ENCODE measurements around the gene USP2.

Gene USP2

GRCh38 chr11:119376197-119376847 is 5.2 kb downstream of the USP2 start:
- FAIRE-seq: no peak
- DNase-seq (ENCODE audit: insufficient read length, low spot score): no peak
- no peak for TF ChIP-seq POLR2A (IDR thresholded peaks at IDR 0.05; ENCODE audit: low read depth, low read length)

GRCh38 chr11:119375337-119376196 is 5.9 kb downstream of the USP2 start:
- no peak for DNase-seq (ENCODE audit: insufficient read length, low spot score)
- no peak for FAIRE-seq
- TF ChIP-seq POLR2A (IDR thresholded peaks at IDR 0.05; ENCODE audit: low read depth, low read length): no peak

- DNase-seq (ENCODE audit: insufficient read length, low spot score): no peak
- no peak for TF ChIP-seq POLR2A (IDR thresholded peaks at IDR 0.05; ENCODE audit: low read depth, low read length)
- no peak for FAIRE-seq
These were observed 6.7 kb downstream of the USP2 start for GRCh38 chr11:119374632-119375336.

GRCh38 chr11:119373921-119374631 is 7.4 kb downstream of the USP2 start:
- TF ChIP-seq POLR2A (IDR thresholded peaks at IDR 0.05; ENCODE audit: low read depth, low read length): no peak
- peak; percentile 79 for FAIRE-seq
- no peak for DNase-seq (ENCODE audit: insufficient read length, low spot score)

- FAIRE-seq (no peak), DNase-seq (ENCODE audit: insufficient read length, low spot score) (no peak)
- TF ChIP-seq POLR2A (IDR thresholded peaks at IDR 0.05; ENCODE audit: low read depth, low read length): no peak
These were observed 8.2 kb downstream of the USP2 start for GRCh38 chr11:119373059-119373920.

- FAIRE-seq (no peak), DNase-seq (ENCODE audit: insufficient read length, low spot score) (no peak)
- TF ChIP-seq POLR2A (IDR thresholded peaks at IDR 0.05; ENCODE audit: low read depth, low read length): no peak
These were observed 9.0 kb downstream of the USP2 start for GRCh38 chr11:119372260-119373058.

- TF ChIP-seq POLR2A (IDR thresholded peaks at IDR 0.05; ENCODE audit: low read depth, low read length): no peak
- DNase-seq (ENCODE audit: insufficient read length, low spot score) (no peak), FAIRE-seq (no peak)
These were observed 9.7 kb downstream of the USP2 start for GRCh38 chr11:119371778-119372182.

- FAIRE-seq: no peak
- TF ChIP-seq POLR2A (IDR thresholded peaks at IDR 0.05; ENCODE audit: low read depth, low read length): no peak
- DNase-seq (ENCODE audit: insufficient read length, low spot score): no peak
These were observed 10.4 kb downstream of the USP2 start for GRCh38 chr11:119371067-119371601.

GRCh38 chr11:119370486-119371046 is 10.9 kb downstream of the USP2 start:
- FAIRE-seq (no peak), DNase-seq (ENCODE audit: insufficient read length, low spot score) (no peak)
- TF ChIP-seq POLR2A (IDR thresholded peaks at IDR 0.05; ENCODE audit: low read depth, low read length): no peak

GRCh38 chr11:119369132-119369925 is 12.2 kb downstream of the USP2 start:
- no peak for TF ChIP-seq POLR2A (IDR thresholded peaks at IDR 0.05; ENCODE audit: low read depth, low read length)
- FAIRE-seq (no peak), DNase-seq (ENCODE audit: insufficient read length, low spot score) (no peak)
